GM18517 (cell line): Measurements from ENCODE around the gene ADIPOR2.
"Not testable (repeated sequence)": the region's sequence is repeated elsewhere in the genome, so short reads cannot be mapped to it uniquely, and the experiment has no call there.

Experiments
- ATAC-seq: cut with Tn5 transposase; IDR thresholded peaks from one replicate; pipeline ENCODE4 v1.9.1; 2021; ENCODE audit warnings: mild to moderate bottlenecking, moderate library complexity; ENCODE audit not compliant: unreplicated experiment

ADIPOR2 gene

GRCh38 chr12:1731019-1731687 is 40.3 kb downstream of the ADIPOR2 start:
- ATAC-seq: no peak

- not testable (repeated sequence) for ATAC-seq
Measured at GRCh38 chr12:1731688-1732078, 40.8 kb downstream of the ADIPOR2 start.

GRCh38 chr12:1732914-1733313 is 42.0 kb downstream of the ADIPOR2 start:
- no peak for ATAC-seq

- not testable (repeated sequence) for ATAC-seq
Measured at GRCh38 chr12:1733712-1734111, 42.8 kb downstream of the ADIPOR2 start.

- no peak for ATAC-seq
Measured at GRCh38 chr12:1737652-1738286, 46.9 kb downstream of the ADIPOR2 start.

- ATAC-seq: no peak
Measured at GRCh38 chr12:1738446-1738845, 47.6 kb downstream of the ADIPOR2 start.

- no peak for ATAC-seq
Measured at GRCh38 chr12:1739368-1739767, 48.5 kb downstream of the ADIPOR2 start.

GRCh38 chr12:1740161-1740948 is 49.5 kb downstream of the ADIPOR2 start:
- ATAC-seq: no peak

GRCh38 chr12:1741154-1741949 is 50.5 kb downstream of the ADIPOR2 start:
- no peak for ATAC-seq

GRCh38 chr12:1744932-1745331 is 54.1 kb downstream of the ADIPOR2 start:
- ATAC-seq: no peak

GRCh38 chr12:1747609-1748008 is 56.7 kb downstream of the ADIPOR2 start:
- no peak for ATAC-seq

GRCh38 chr12:1749019-1749418 is 58.1 kb downstream of the ADIPOR2 start:
- no peak for ATAC-seq

- no peak for ATAC-seq
Measured at GRCh38 chr12:1750300-1750699, 59.4 kb downstream of the ADIPOR2 start.

GRCh38 chr12:1758376-1758775 is 67.5 kb downstream of the ADIPOR2 start:
- ATAC-seq: no peak

- ATAC-seq: no peak
Measured at GRCh38 chr12:1758887-1759286, 68.0 kb downstream of the ADIPOR2 start.

GRCh38 chr12:1760566-1761382 is 69.9 kb downstream of the ADIPOR2 start:
- no peak for ATAC-seq

- ATAC-seq: no peak
Measured at GRCh38 chr12:1761857-1762256, 71.0 kb downstream of the ADIPOR2 start.

- ATAC-seq: no peak
Measured at GRCh38 chr12:1763153-1763552, 72.3 kb downstream of the ADIPOR2 start.

- ATAC-seq: no peak
Measured at GRCh38 chr12:1766110-1766509, 75.2 kb downstream of the ADIPOR2 start.

GRCh38 chr12:1767407-1768090 is 76.7 kb downstream of the ADIPOR2 start:
- ATAC-seq: no peak
